Epidermal melanocyte (primary cell): ENCODE results near the gene ING5.
A peak's percentile ranks its signal among the peaks of the same experiment; 100 is the strongest.

Experiments
- DNase-seq: peaks from one replicate; pipeline ENCODE4 v3.0.0; 2011; ENCODE audit warnings: low spot score; ENCODE audit not compliant: insufficient read length

ING5 gene

DNA sequence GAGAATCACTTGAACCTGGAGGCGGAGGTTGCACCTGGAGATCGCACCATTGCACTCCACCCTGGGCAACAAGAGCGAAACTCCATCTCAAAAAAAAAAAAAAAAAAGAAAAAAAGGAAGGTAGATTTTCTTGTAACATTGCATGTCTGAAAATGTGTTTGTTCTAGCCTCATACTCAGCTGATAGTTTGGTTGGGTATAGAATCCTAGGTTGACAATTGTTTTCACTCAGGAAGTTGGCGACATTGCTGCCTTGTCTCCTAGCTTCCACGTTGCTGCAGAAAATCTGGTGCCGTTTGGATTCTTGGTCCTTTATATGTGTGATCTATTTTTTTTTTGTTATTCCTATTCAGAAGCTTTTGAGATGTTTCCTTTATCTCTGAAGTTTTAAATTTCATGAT is 4.7 kb downstream of the ING5 start:
- no peak for DNase-seq

DNA sequence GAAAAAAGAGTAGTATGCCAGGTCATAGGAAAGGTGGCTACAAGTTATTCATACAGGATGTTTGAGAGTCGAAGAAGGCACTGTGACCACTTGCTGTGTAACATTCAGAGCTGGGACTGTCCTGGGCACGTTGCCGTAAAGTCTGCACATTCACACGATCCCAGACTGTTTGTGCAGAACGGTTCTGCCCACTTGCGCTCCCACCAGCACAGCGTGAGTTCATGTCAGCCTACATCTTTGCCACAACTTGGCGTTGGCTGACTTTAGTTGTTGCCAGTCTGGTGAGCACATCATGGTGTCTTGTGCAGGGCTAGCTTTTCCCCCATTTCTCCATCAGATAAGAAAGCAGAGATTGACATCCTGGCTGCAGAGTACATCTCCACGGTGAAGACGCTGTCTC is 7.0 kb downstream of the ING5 start:
- no peak for DNase-seq

DNA sequence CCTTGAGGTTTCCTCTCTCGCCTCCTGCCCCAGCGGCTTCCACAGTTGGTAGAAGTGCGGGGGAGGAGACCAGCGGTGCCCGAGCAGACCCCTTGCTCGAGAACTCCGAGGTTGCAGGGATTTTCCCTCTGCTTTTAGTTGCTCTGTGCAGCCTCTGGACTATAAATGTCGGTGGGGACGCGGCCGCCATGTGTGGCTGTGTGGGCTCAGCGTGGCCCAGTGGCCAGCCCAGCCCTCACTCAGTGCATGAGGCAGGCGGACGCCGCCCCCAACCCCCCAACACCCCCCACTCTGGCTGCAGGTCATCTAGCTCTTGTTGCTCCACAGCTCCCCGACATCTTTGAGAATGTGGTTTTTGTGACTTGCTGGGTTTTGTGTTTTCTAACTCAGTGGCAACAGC is 17.3 kb downstream of the ING5 start:
- DNase-seq, result no peak

DNA sequence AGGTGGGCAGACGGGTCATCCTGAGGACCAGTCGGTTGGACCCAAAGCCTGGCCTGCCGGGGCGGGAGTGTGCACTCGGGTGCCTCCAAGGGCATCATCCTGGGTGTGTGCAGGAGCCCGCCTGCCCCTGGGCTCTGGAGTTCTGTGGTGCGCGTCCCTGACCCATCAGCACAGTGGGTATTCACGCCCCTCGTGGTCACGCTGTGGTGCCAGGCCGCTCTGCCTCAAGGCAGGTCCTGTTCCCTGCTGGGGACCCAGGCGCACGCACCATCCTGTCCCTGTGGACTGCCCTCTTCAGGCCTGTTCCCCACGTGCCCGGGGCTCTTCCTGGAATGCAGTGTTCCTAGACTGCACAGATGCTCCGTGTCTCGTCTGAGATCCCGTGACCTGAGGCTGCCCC is 18.3 kb downstream of the ING5 start:
- no peak for DNase-seq

DNA sequence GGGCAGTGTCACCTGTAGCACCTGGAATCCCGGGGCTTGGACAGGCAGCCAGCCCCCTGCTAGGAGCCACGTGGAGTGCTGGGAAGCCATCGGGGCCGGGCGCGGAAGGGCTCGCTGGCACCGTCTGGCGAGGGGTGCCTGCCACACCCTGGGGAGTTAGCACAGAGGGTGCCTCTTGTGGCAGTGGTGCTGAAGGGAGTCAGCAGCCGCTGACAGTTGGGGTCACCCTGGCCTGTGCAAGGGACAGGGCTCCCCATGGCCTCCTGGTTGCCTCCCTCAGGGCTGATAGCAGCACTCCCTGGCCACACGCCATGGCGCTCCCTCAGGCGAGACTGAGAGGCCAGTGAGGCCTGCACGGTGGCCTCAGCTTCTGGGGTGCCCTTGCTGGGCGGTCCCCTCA is 18.7 kb downstream of the ING5 start:
- DNase-seq, result no peak

DNA sequence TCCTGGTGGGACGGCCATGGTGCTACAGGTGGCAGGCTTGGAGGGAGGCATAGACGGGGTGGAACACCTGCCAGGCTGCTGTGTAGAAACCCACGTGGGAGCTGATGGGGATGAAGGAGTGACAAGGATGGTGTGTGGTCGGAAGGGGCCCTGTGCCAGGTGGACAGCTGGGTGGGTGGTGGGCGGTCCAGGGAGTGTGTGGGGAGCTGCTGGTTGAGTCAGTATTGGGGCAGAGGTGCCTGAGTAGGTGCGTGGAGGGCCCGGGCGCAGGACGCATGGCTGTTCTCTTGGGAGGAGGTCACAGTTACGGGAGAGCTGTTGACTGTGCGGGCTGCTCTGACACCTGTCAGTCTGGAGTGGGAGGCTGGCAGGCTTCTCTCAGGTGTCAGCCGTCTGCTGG is 20.0 kb downstream of the ING5 start:
- DNase-seq, result no peak

DNA sequence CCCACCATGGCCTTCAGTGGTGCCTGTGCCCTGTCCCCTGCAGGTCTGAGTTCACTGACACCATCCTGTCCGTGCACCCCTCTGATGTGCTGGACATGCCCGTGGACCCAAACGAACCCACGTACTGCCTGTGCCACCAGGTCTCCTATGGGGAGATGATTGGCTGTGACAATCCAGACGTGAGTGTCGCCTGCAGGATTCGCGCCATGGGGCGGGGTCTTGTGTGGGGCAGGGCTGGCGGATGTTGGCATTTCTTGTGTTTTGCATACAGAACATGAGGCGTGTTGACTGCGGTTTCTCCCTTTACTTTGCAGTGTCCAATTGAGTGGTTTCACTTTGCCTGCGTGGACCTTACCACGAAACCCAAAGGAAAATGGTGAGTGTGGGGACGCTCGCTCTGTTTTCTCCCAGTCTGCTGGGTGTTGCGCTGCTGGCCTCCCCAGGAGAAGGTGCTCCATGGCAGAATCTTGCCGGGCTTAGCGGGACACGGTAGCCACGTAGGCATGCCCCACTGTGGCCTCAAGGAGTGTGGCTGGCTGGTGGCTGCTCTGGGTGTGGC is 21.1 kb downstream of the ING5 start:
- no peak for DNase-seq

DNA sequence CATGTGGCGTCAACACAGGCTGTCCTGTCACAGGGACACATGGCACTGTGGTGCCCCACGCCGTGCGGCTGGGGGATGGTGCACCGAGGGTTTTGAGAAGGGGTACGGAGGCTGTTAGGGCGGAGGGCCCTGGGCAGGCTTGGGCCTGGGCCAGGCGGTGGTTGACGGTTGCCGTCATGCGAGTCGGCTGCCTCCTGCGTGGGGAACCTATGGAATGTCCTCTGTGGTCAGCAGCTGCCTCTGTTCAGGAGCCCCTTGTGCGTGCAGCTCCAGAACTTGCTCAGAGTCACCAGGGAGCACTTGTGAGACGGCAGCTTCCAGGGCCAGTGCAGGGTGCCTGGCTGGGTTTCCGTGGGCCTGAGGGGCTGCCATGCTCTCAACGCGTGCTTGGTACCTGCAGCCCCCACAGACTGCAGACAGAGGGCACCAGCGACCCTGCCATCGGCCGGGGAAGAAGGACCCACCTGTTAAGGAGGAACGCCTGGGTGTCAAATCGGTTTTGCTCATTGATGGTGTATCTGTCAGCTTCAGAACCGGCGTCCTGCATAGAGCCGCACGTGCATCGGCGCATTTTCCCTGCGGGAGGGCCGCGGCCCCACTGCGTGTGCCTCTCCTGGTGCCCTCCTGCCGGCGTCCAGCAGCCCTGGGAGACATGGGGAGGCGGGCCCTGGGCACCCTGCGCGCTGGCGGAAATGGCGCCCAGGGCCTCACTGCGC is 22.6 kb downstream of the ING5 start:
- no peak for DNase-seq

DNA sequence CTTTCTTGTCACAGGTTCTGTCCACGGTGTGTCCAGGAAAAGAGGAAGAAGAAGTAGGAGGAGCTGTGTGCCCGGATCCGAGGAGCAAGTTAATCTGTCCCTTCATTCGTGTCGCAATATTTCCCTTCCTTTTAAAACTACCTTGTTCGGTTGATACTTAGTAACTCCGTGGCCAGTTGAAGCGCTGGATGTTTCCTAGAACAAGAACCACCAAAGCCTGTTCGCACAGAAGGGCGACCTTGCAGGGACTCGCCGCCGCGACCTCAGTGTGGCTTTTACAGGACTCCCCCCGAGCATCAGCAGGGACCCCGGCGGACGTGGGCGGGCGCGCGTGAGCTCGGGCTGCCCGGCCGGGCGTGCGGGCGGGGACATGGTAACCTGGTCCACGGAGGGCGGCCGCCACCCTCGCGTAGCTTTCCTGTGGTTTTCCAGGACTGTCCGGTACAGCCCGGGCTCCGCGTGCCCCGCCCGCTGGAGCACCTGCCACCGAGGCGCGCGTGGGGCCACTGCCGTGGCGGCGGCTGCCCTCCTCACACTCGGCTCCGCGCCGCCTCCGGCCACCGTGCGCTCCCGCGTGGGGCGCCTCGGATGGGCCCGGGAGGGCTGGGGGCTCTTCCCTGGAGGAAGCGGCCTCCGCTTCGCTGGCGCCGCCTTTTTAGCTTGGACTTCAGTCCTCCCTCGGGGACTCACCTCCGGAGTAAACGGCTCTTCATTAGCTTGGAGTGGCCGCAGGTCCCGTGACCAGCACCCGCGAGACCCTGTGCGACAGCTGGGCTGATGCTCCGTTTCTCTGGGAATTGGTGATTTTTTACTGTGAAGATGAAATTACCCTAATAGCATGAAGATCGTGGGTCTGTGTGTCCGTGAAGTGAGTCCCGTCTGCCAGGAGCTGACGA is 23.4 kb downstream of the ING5 start:
- DNase-seq, result no peak

DNA sequence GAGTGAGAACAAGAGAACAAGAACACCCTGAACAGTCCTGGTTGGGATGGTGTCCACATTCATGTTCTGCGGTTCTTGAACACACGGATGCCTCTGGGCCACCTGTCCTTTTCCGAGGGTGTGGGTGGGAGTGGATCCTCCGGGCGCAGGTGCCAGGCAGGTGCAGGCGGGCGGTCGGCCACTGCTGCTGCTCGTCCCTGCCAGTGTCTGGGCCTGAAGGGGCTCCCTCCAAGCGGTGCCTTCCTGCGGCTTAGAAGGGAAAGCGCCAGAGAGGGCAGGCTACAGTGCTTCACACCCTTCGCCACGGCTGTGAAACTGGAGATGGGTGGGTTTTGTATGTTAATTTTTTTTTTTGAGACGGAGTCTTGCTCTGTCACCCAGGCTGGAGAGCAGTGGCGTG is 24.6 kb downstream of the ING5 start:
- DNase-seq, result no peak

DNA sequence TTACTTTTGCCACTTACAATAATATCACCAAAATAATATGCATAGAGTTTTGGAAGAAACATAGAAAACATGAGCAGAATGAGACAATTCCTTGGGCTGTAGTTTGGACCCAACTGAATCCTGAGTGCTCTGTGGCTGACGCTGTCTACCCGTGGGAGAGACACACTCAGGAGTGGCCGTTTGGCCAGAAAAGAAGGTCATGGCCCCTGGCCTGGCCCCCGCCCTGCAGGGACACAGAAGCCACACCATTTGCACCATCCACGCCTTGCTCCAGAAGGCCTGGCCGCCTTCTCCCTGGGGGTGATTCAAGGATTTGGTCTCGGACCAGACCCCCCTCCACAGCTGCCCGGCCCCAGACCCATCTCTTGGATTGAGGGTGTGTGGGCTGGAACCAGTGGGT is 26.2 kb downstream of the ING5 start:
- no peak for DNase-seq

DNA sequence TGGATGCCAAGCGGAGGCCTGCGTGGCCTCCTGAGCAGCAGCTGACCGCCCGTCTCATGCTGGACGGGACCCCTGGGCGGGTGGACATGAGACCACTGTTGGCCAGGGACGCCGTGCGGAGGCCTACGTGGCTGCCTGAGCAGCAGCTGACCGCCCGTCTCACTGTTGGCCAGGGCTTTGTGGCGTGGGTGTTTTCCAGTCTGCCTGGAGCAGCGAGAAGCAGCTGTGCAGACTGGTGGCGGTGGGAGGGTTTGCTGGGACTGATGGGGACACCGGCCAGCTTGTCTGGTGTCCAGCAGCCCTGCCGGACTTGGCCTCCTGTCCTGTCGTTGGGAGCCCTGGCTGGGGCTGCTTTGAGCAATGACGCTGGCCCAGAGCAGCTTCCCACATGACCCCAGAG is 26.8 kb downstream of the ING5 start:
- DNase-seq, result no peak

DNA sequence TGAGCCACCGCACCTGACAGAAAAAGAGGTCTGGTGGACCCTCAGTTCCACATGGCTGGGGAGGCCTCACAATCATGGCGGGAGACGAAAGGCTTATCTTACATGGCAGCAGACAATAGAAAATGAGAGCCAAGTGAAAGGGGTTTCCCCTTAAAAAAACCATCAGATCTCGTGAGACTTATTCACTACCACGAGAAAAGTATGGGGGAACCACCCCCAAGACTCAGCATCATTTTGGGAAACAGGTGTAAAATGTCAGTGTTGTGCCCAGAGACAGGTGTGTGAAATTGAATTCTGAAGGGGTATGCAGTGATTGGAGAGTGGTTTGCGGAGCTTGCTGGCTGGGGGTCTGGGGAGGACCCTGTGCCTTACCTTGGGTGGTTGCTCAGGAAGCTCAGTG is 28.0 kb downstream of the ING5 start:
- no peak for DNase-seq

DNA sequence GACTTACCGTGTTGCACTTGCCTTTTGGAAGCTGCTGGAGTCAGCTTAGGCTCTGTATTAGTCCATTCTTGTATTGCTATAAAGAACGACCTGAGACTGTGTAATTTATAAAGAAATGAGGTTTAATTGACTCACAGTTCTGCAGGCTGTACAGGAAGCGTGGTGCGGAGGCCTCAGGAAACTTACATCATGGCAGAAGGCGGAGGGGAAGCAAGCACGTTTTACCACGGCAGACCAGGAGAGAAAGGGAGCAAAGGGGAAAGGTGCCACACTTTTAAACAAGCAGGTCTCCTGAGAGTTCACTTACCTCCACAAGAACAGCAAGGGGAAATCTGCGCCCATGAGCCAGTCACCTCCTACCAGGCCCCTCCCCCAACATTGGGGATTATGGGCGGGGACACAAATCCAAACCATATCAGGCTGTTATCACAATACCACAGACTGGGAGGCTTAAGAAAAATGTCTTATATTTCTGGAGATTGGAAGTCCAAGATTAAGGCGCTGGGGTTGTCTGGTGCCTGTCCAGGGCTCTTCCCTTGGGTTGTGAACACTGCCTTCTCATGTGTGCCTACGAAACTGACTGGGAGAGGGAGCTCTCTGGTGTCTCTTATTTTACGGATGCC is 28.9 kb downstream of the ING5 start:
- no peak for DNase-seq

DNA sequence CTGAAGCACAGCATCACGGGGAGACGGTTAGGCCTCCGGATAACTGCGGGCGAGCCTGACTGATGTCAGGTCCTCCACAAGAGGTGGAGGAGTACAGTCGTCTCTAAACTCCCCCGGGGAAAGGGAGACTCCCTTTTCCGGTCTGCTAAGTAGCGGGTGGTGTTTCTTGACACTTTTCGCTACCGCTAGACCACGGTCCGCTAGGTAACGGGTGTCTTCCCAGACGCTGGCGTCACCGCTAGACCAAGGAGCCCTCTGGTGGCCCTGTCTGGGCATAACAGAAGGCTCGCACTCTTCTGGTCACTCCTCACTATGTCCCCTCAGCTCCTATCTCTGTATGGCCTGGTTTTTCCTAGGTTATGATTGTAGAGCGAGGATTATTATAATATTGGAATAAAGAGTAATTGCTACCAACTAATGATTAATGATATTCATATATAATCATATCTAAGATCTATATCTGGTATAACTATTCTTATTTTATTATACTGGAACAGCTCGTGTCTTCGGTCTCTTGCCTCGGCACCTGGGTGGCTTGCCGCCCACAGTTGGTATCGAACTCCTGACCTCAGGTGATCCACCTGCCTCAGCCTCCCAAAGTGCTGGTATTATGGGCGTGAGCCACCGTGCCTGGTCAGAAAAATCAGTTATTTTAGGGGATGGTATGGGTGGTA is 30.8 kb downstream of the ING5 start:
- peak; percentile 11 for DNase-seq

DNA sequence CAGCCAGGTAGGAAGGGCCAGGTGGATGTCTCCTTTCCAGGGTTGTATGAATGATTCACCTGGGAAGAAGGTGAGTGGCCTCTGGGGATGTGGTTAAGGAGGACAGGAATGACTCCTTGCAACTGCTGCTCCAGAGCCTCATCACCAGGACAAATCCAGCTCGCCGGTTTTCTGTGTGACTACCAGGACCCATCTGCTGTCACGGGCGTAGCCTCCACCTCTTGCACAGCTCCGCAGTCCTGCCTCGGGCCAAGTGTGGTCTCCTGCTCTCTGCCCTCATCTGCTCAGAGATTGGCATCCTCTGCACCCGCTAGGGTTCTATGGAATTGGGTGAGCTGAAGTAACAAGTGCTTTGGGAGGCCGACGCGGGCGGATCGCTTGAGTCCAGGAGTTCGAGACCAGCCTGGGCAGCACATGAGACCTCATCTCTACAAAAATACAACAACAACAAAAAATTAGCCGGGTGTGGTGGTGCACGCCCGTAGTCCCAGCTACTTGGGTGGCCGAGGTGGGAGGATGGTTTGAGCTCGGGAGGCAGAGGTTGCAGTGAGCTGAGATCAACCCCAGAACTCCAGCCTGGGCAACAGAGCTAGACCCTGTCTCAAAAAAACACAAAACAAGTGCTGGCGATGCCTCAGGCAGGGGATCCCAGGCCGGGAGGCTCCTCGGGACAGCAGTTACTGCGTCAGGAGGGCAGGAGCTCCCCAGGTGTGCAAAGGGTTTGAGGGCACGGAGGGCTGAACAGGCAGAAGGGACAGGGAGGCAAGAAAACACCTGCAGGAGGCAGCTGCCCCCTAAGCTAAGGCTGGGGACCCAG is 31.8 kb downstream of the ING5 start:
- DNase-seq, result peak; percentile 11

DNA sequence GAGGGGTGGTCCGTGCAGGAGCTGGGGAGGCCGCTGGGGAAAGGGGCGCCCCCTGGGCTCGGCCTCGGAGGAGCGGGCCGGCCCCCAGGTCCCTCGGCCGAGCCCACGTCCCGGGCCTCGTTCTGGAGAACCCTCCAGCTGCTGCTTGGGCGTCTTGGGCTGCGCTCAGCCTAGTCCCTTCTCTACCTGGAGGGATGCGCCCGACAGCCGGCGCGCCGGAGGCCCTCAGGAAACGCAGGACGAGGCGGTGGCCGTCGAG is 32.3 kb downstream of the ING5 start:
- DNase-seq, result no peak

DNA sequence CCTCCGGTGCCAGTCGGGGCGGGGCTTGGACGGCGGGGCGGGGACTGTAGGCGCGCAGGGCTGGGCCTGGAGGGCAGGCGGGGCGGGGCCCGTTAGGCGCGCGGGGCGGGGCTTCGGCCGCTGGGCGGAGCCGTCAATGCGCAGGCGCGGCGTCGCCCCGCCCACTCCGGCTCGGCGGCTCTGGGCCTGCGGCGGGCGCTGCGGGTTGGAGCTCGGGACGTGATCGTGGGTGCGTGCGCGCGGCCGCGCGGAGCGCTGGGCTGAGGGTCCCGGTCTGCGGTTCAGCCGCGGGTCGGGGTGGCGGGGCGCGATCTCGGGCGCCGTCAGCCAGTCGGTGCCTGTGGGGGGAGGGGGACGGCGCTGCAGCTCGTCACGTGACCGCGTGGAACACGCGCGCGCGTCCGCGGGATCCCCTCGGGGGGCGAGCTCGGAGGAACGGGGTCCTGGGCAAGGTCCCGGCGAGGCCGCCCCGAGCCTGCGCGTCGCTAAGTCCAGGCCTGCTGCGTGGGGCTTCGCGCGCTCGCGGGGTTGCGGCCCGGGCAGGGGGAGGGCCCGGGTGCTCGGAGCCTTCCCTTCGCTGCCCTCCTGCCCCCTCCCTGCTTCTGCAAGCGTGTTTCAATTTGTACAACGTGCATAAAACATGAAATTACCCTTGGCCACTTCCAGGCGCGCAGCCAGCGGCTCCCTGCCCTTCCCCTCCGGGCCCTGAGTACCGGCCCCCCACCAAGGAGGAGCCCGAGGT is 32.8 kb downstream of the ING5 start, which contains the start of gene D2HGDH:
Gene D2HGDH, plus strand, starts transcription at position 164 of the 742 bp plus-strand sequence. CDS start 595 bp downstream, outside the sequence.
- DNase-seq, result peak; percentile 79

DNA sequence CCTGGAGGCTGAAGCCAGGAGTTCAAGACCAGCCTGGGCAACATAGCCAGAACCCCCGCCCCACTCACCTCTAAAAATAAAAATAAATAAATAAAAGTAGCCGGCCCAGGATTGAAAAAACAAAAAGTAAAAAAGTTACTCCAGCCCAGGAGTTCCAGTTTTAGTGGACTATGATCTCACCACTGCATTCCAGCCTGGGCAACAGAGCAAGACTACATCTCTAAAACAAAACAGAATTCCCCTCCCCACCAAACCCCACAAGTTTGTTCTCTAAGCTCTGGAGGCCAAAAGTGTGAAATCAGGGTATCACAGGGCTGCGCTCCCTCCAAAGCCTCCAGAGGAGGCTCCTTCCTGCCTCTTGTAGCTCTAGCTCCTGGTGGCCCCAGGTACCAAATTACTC is 34.3 kb downstream of the ING5 start:
- no peak for DNase-seq

DNA sequence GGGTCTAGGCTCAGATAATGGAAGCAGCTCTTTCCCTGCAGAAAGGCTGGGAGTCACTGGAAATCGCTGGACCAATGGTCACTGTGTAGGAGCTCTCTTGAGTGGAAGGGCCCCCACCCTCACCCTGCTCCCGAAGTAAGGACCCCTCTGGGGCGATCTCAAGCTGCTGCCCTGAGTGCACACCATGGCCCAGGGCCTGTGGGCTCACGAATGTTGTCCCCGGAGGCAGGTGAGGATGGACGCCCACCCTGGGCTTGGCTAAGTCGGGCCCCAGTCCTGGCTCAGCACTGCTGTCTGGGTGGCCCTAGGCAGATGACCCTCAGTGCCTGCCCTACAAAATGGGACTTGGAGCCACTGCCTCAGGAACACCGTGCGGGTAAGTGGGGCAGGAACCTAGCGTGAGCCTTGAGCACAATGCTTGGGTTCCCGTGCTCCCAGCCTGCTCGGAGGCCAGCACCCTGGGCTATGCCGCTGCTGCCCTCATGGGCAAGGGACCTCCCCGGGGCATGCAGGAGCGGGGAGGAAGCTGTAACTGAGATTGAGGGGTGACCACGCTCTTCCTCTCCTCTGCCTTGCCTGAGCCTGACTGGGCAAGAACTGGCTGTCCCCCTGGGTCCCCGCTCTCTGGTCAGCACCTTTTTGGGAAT is 36.3 kb downstream of the ING5 start:
- DNase-seq, result no peak
